HK-2 (cell line): ENCODE results near the gene NCOA5.
A peak's percentile ranks its signal among the peaks of the same experiment; 100 is the strongest.

ENCODE experiments used
- DNase-seq: peaks from one replicate; pipeline ENCODE4 v3.0.0-alpha.2; 2018; ENCODE audit not compliant: unreplicated experiment

NCOA5 gene

GRCh38 chr20:46062621-46063020, 27.1 kb downstream of the NCOA5 start:
- DNase-seq: no peak

GRCh38 chr20:46062151-46062550, 27.6 kb downstream of the NCOA5 start:
- no peak for DNase-seq

GRCh38 chr20:46060975-46061374, 28.8 kb downstream of the NCOA5 start:
- DNase-seq: no peak

- DNase-seq: no peak
Measured at GRCh38 chr20:46060301-46060881, 29.4 kb downstream of the NCOA5 start.

GRCh38 chr20:46058599-46059281, 31.0 kb downstream of the NCOA5 start:
- DNase-seq: no peak

GRCh38 chr20:46057856-46058598, 31.7 kb downstream of the NCOA5 start:
- no peak for DNase-seq

- peak; percentile 27 for DNase-seq
Measured at GRCh38 chr20:46056970-46057855, 32.5 kb downstream of the NCOA5 start.

GRCh38 chr20:46056027-46056833, 33.5 kb downstream of the NCOA5 start:
- DNase-seq: no peak

GRCh38 chr20:46055269-46055668, 34.5 kb downstream of the NCOA5 start:
- no peak for DNase-seq

- DNase-seq: no peak
Measured at GRCh38 chr20:46054606-46055005, 35.2 kb downstream of the NCOA5 start.

- DNase-seq: no peak
Measured at GRCh38 chr20:46053416-46053815, 36.3 kb downstream of the NCOA5 start.

- DNase-seq: no peak
Measured at GRCh38 chr20:46051556-46052308, 38.0 kb downstream of the NCOA5 start.

- no peak for DNase-seq
Measured at GRCh38 chr20:46050885-46051284, 38.9 kb downstream of the NCOA5 start.

GRCh38 chr20:46050444-46050843, 39.3 kb downstream of the NCOA5 start:
- DNase-seq: no peak

GRCh38 chr20:46049815-46050214, 39.9 kb downstream of the NCOA5 start:
- DNase-seq: no peak

GRCh38 chr20:46049190-46049589, 40.6 kb downstream of the NCOA5 start:
- DNase-seq: no peak

- no peak for DNase-seq
Measured at GRCh38 chr20:46047821-46048220, 41.9 kb downstream of the NCOA5 start.

GRCh38 chr20:46046588-46047310, 43.0 kb downstream of the NCOA5 start:
- DNase-seq: no peak

GRCh38 chr20:46044896-46045295, 44.9 kb downstream of the NCOA5 start:
- no peak for DNase-seq

- DNase-seq: no peak
Measured at GRCh38 chr20:46043556-46043955, 46.2 kb downstream of the NCOA5 start.
